Small intestine (tissue), 7 donors: Measurements from ENCODE around the gene TRIM41. TPM values are rescaled to one million over a fixed set of nuclear protein-coding genes. Genes with fewer than 3 reads are reported as not detected.
"Not testable (repeated sequence)": the region's sequence is repeated elsewhere in the genome, so short reads cannot be mapped to it uniquely, and the experiment has no call there.

Experiments
- DNase-seq, 2 donors: peaks; one replicate each; pipeline versions ENCODE4 v3.0.0 to v3.0.0-alpha.2; 2013
- FAIRE-seq: peaks from 2 replicates; lab custom pipeline; 2012; peaks lifted over from hg19 to GRCh38; lab: Jason Lieb, UNC
- H3K27ac ChIP-seq, 3 donors: one replicate each; pipeline ENCODE4 v1.5.1; 2013; ENCODE audit warnings: low read length in 2 of 3, mild to moderate bottlenecking in 2 of 3, control low read depth in 1 of 3, inconsistent platforms in 1 of 3, low read depth in 1 of 3, moderate library complexity in 1 of 3
- H3K27me3 ChIP-seq, 3 donors: one replicate each; pipeline ENCODE4 v1.6.1; 2013; ENCODE audit warnings: low read length in 3 of 3, inconsistent platforms in 1 of 3; ENCODE audit not compliant: control insufficient read depth in 3 of 3, insufficient read depth in 3 of 3
- H3K36me3 ChIP-seq, 3 donors: one replicate each; pipeline ENCODE4 v1.6.1; 2013; ENCODE audit warnings: low read length in 3 of 3, inconsistent platforms in 1 of 3, low read depth in 1 of 3, mild to moderate bottlenecking in 1 of 3, moderate library complexity in 1 of 3; ENCODE audit not compliant: control insufficient read depth in 3 of 3, insufficient read depth in 2 of 3
- H3K4me1 ChIP-seq, 3 donors: one replicate each; pipeline ENCODE4 v1.6.1; 2013; ENCODE audit warnings: low read length in 2 of 3, inconsistent platforms in 1 of 3, low read depth in 1 of 3, mild to moderate bottlenecking in 1 of 3, moderate library complexity in 1 of 3; ENCODE audit not compliant: control insufficient read depth in 3 of 3, insufficient read depth in 2 of 3
- H3K4me3 ChIP-seq, 3 donors: one replicate each; pipeline ENCODE4 v1.5.1; 2013; ENCODE audit warnings: low read length in 3 of 3, control low read depth in 1 of 3, inconsistent platforms in 1 of 3, low read depth in 1 of 3, mild to moderate bottlenecking in 1 of 3, moderate library complexity in 1 of 3
- H3K9me3 ChIP-seq, 2 donors: one replicate each; pipeline ENCODE4 v1.6.1; 2013; ENCODE audit warnings: low read depth in 1 of 2, low read length in 1 of 2; ENCODE audit not compliant: control insufficient read depth in 2 of 2, insufficient read depth in 1 of 2
- WGBS, 3 donors: extraction: QIAGEN DNeasy Blood & Tissue Kit; methylation state at CpG; one replicate each; pipeline ENCODE4 v1.1.7; 2013; 5-methylcytosine and 5-hydroxymethylcytosine counted together
- polyA plus RNA-seq, 4 donors: library from polyadenylated mRNA; stranded (reverse) in 3 of 4; unstranded in 1 of 4; fragments of 200-250 nt in 3 of 4; fragments of 120-200 nt in 1 of 4; gene quantifications; one replicate each; pipeline versions ENCODE4 v1.2.1 to v1.2.3, GENCODE V29; 2013
- donor health status: healthy with polysubstance abuse.
- donor health status: control.
- donor health status: control.
- donor health status: Bipolar disorder and iron deficiency.
- donor health status: healthy.

The TRIM41 gene
- polyA plus RNA-seq, 4 donors: 19.2 to 25.0 (median 21.6) TPM

- Histone ChIP-seq H3K36me3 (no peaks in the 10 kb centered on the region), H3K27me3 (peaks cover 0 to 60% (median 0%) of the 10 kb centered on the region in 3 donors), H3K4me3 (peak overlapping the region; percentile 24 to 55 (median 35)), H3K4me1 (peaks cover 0 to 20% (median 0%) of the 10 kb centered on the region in 3 donors), H3K27ac (no peak overlapping the region), H3K9me3 (no peaks in the 10 kb centered on the region)
- peak in 1 of 2 donors; percentile 59 for DNase-seq
- WGBS, 3 donors: 0 to 1% (median 1%) methylated on average over 49 to 67 of the region's 67 CpGs
- no peak for FAIRE-seq
Measured at GRCh38 chr5:181204113-181204825, 18.8 kb upstream of the TRIM41 start.

GRCh38 chr5:181204826-181205760 is 18.0 kb upstream of the TRIM41 start, which contains the start of gene TRIM7:
TSS of gene TRIM7 (minus strand) at chr5:181205196. CDS start at chr5:181205110, 86 bp downstream.
- WGBS, 3 donors: 1% methylated on average over 77 to 94 of the region's 94 CpGs

GRCh38 chr5:181205761-181206649 is 17.1 kb upstream of the TRIM41 start:
- Histone ChIP-seq H3K4me1 (peaks cover 0 to 20% (median 0%) of the 10 kb centered on the region in 3 donors), H3K27me3 (peaks cover 0 to 48% (median 0%) of the 10 kb centered on the region in 3 donors), H3K27ac (no peak overlapping the region), H3K9me3 (no peaks in the 10 kb centered on the region), H3K36me3 (no peaks in the 10 kb centered on the region), H3K4me3 (peak overlapping the region; percentile 4 to 62 (median 55))
- DNase-seq: peak in 1 of 2 donors; percentile 56
- no peak for FAIRE-seq
- WGBS, 3 donors: 3 to 7% (median 7%) methylated on average over 37 of the region's 37 CpGs

More at GRCh38 chr5:181204826-181205760, 18.0 kb upstream of the TRIM41 start, which contains the start of gene TRIM7:
- Histone ChIP-seq H3K27me3 (peaks cover 0 to 55% (median 0%) of the 10 kb centered on the region in 3 donors), H3K4me1 (peaks cover 0 to 20% (median 0%) of the 10 kb centered on the region in 3 donors), H3K9me3 (no peaks in the 10 kb centered on the region), H3K4me3 (peak within 1 kb of the TSS; percentile 35 to 62 (median 55)), H3K36me3 (no peaks in the 10 kb centered on the region), H3K27ac (no peak within 1 kb of the TSS)
- no peak for FAIRE-seq
- peak; percentile 37 to 54 for DNase-seq

- DNase-seq: peak; percentile 71 to 76
- H3K4me1 ChIP-seq: peaks cover 0 to 20% (median 0%) of the 10 kb centered on the region in 3 donors
- 0 to 1% (median 0%) methylated on average over 36 of the region's 36 CpGs for WGBS, 3 donors
- no peaks in the 10 kb centered on the region for H3K36me3 ChIP-seq
- peaks cover 0 to 39% (median 0%) of the 10 kb centered on the region in 3 donors for H3K27me3 ChIP-seq
- no peak for FAIRE-seq
- H3K4me3 ChIP-seq: peak overlapping the region in 2 of 3 donors; percentile 44 to 62
- H3K27ac ChIP-seq: peak overlapping the region in 2 of 3 donors; percentile 57 to 80
- H3K9me3 ChIP-seq: no peaks in the 10 kb centered on the region
Measured at GRCh38 chr5:181207214-181207959, 15.7 kb upstream of the TRIM41 start.

- Histone ChIP-seq H3K9me3 (no peaks in the 10 kb centered on the region), H3K4me1 (peaks cover 0 to 20% (median 0%) of the 10 kb centered on the region in 3 donors), H3K27ac (no peak overlapping the region), H3K4me3 (no peak overlapping the region), H3K27me3 (peaks cover 0 to 40% (median 0%) of the 10 kb centered on the region in 3 donors), H3K36me3 (no peaks in the 10 kb centered on the region)
- DNase-seq (no peak), FAIRE-seq (no peak)
- 35 to 43% (median 42%) methylated on average over 3 of the region's 3 CpGs for WGBS, 3 donors
Measured at GRCh38 chr5:181207960-181208253, 15.2 kb upstream of the TRIM41 start.

GRCh38 chr5:181209006-181209405 is 14.1 kb upstream of the TRIM41 start:
- H3K4me3 ChIP-seq, DNase-seq, H3K27ac ChIP-seq, FAIRE-seq, H3K36me3 ChIP-seq, H3K9me3 ChIP-seq: not testable (repeated sequence)
- peaks cover 0 to 40% (median 0%) of the 10 kb centered on the region in 3 donors for H3K27me3 ChIP-seq
- peaks cover 0 to 15% (median 0%) of the 10 kb centered on the region in 3 donors for H3K4me1 ChIP-seq
- whole genome bisulfite sequencing, 3 donors: 80 to 88% (median 86%) methylated on average over 24 of the region's 24 CpGs

- H3K9me3 ChIP-seq, DNase-seq, H3K4me3 ChIP-seq, H3K36me3 ChIP-seq, H3K27ac ChIP-seq, FAIRE-seq: not testable (repeated sequence)
- 68 to 79% (median 73%) methylated on average over 11 of the region's 11 CpGs for WGBS, 3 donors
- Histone ChIP-seq H3K27me3 (peaks cover 0 to 40% (median 0%) of the 10 kb centered on the region in 3 donors), H3K4me1 (peaks cover 0 to 13% (median 0%) of the 10 kb centered on the region in 3 donors)
Measured at GRCh38 chr5:181210148-181210547, 12.9 kb upstream of the TRIM41 start.
